Muscle layer of duodenum (tissue), 2 donors: ENCODE data around the gene CYP46A1.

Experiments
- H3K27ac ChIP-seq: one replicate; pipeline ENCODE4 v1.7.0; 2013; ENCODE audit warnings: mild to moderate bottlenecking, low read length
- H3K27me3 ChIP-seq: one replicate; pipeline ENCODE4 v1.7.0; 2013; ENCODE audit warnings: low read depth, mild to moderate bottlenecking, control low read depth, low read length
- H3K36me3 ChIP-seq, 2 donors: one replicate each; pipeline ENCODE4 v1.7.0; 2013; ENCODE audit warnings: low read length in 2 of 2, control low read depth in 1 of 2, mild to moderate bottlenecking in 1 of 2; ENCODE audit not compliant: insufficient read depth in 2 of 2, control insufficient read depth in 1 of 2
- H3K4me1 ChIP-seq, 2 donors: one replicate each; pipeline ENCODE4 v1.7.0; 2013; ENCODE audit warnings: low read length in 2 of 2, mild to moderate bottlenecking in 2 of 2, control low read depth in 1 of 2, moderate library complexity in 1 of 2; ENCODE audit not compliant: insufficient read depth in 2 of 2, control insufficient read depth in 1 of 2
- H3K4me3 ChIP-seq, 2 donors: one replicate each; pipeline ENCODE4 v1.7.0; 2013; ENCODE audit warnings: low read length in 2 of 2, low read depth in 1 of 2, mild to moderate bottlenecking in 1 of 2
- H3K9me3 ChIP-seq, 2 donors: one replicate each; pipeline ENCODE4 v1.7.0; 2013; ENCODE audit warnings: low read length in 2 of 2, control low read depth in 1 of 2, mild to moderate bottlenecking in 1 of 2; ENCODE audit not compliant: control insufficient read depth in 1 of 2
- donor health status: healthy.

CYP46A1 gene

GRCh38 chr14:99693918-99694317 lies 9.8 kb downstream of the CYP46A1 start:
- Histone ChIP-seq H3K27ac (no peak overlapping the region), H3K36me3 (no peaks in the 10 kb centered on the region), H3K9me3 (no peaks in the 10 kb centered on the region), H3K27me3 (no peaks in the 10 kb centered on the region), H3K4me3 (no peak overlapping the region), H3K4me1 (no peaks in the 10 kb centered on the region)

- H3K27ac ChIP-seq = no peak overlapping the region
- no peaks in the 10 kb centered on the region for H3K4me1 ChIP-seq
- H3K36me3 ChIP-seq = no peaks in the 10 kb centered on the region
- no peaks in the 10 kb centered on the region for H3K9me3 ChIP-seq
- no peaks in the 10 kb centered on the region for H3K27me3 ChIP-seq
- no peak overlapping the region for H3K4me3 ChIP-seq
Observed at GRCh38 chr14:99696929-99697328, 12.8 kb downstream of the CYP46A1 start.

- no peaks in the 10 kb centered on the region for H3K36me3 ChIP-seq
- no peak overlapping the region for H3K4me3 ChIP-seq
- no peaks in the 10 kb centered on the region for H3K4me1 ChIP-seq
- peaks cover 5% of the 10 kb centered on the region in 2 donors for H3K9me3 ChIP-seq
- H3K27ac ChIP-seq = no peak overlapping the region
- no peaks in the 10 kb centered on the region for H3K27me3 ChIP-seq
Observed at GRCh38 chr14:99698236-99698635, 14.1 kb downstream of the CYP46A1 start.

- Histone ChIP-seq H3K36me3 (no peaks in the 10 kb centered on the region), H3K9me3 (peaks cover 8 to 9% of the 10 kb centered on the region in 2 donors), H3K4me3 (no peak overlapping the region), H3K4me1 (no peaks in the 10 kb centered on the region), H3K27me3 (no peaks in the 10 kb centered on the region), H3K27ac (no peak overlapping the region)
Observed at GRCh38 chr14:99698642-99699041, 14.5 kb downstream of the CYP46A1 start.

GRCh38 chr14:99699085-99699760 lies 15.1 kb downstream of the CYP46A1 start:
- H3K36me3 ChIP-seq = no peaks in the 10 kb centered on the region
- no peak overlapping the region for H3K4me3 ChIP-seq
- no peaks in the 10 kb centered on the region for H3K4me1 ChIP-seq
- peaks cover 8 to 12% of the 10 kb centered on the region in 2 donors for H3K9me3 ChIP-seq
- no peak overlapping the region for H3K27ac ChIP-seq
- H3K27me3 ChIP-seq = no peaks in the 10 kb centered on the region

GRCh38 chr14:99699861-99700260 lies 15.8 kb downstream of the CYP46A1 start:
- Histone ChIP-seq H3K4me1 (no peaks in the 10 kb centered on the region), H3K36me3 (no peaks in the 10 kb centered on the region), H3K27ac (no peak overlapping the region), H3K4me3 (no peak overlapping the region), H3K27me3 (no peaks in the 10 kb centered on the region), H3K9me3 (peaks cover 8 to 12% of the 10 kb centered on the region in 2 donors)

GRCh38 chr14:99700379-99700778 lies 16.3 kb downstream of the CYP46A1 start:
- Histone ChIP-seq H3K4me1 (no peaks in the 10 kb centered on the region), H3K27me3 (no peaks in the 10 kb centered on the region), H3K4me3 (no peak overlapping the region), H3K27ac (no peak overlapping the region), H3K36me3 (no peaks in the 10 kb centered on the region), H3K9me3 (peaks cover 8 to 12% of the 10 kb centered on the region in 2 donors)

GRCh38 chr14:99701260-99701659 lies 17.2 kb downstream of the CYP46A1 start:
- H3K4me3 ChIP-seq = no peak overlapping the region
- no peaks in the 10 kb centered on the region for H3K4me1 ChIP-seq
- H3K27me3 ChIP-seq = no peaks in the 10 kb centered on the region
- H3K36me3 ChIP-seq = no peaks in the 10 kb centered on the region
- no peak overlapping the region for H3K27ac ChIP-seq
- peaks cover 8 to 12% of the 10 kb centered on the region in 2 donors for H3K9me3 ChIP-seq

- peaks cover 8 to 12% of the 10 kb centered on the region in 2 donors for H3K9me3 ChIP-seq
- H3K4me1 ChIP-seq = no peaks in the 10 kb centered on the region
- H3K36me3 ChIP-seq = no peaks in the 10 kb centered on the region
- no peaks in the 10 kb centered on the region for H3K27me3 ChIP-seq
- H3K27ac ChIP-seq = no peak overlapping the region
- H3K4me3 ChIP-seq = no peak overlapping the region
Observed at GRCh38 chr14:99702115-99702514, 18.0 kb downstream of the CYP46A1 start.

GRCh38 chr14:99703381-99703780 lies 19.3 kb downstream of the CYP46A1 start:
- no peaks in the 10 kb centered on the region for H3K27me3 ChIP-seq
- no peaks in the 10 kb centered on the region for H3K36me3 ChIP-seq
- H3K9me3 ChIP-seq = peaks cover 8 to 12% of the 10 kb centered on the region in 2 donors
- no peaks in the 10 kb centered on the region for H3K4me1 ChIP-seq
- H3K27ac ChIP-seq = no peak overlapping the region
- no peak overlapping the region for H3K4me3 ChIP-seq

GRCh38 chr14:99704037-99704436 lies 19.9 kb downstream of the CYP46A1 start:
- H3K27ac ChIP-seq = no peak overlapping the region
- no peaks in the 10 kb centered on the region for H3K27me3 ChIP-seq
- H3K9me3 ChIP-seq = peaks cover 8 to 12% of the 10 kb centered on the region in 2 donors
- no peaks in the 10 kb centered on the region for H3K4me1 ChIP-seq
- no peaks in the 10 kb centered on the region for H3K36me3 ChIP-seq
- no peak overlapping the region for H3K4me3 ChIP-seq
